22Rv1 (cell line): ENCODE data around the gene FAM83D.

Experiments
- ZFX ChIP-seq: fragments of 450-650 bp; IDR thresholded peaks from 2 replicates; pipeline ENCODE4 v1.6.1; 2017; ENCODE audit warnings: antibody characterized with exemption, borderline replicate concordance
- TF ChIP-seq, protein P1 (sequence below): fragments of 450-650 bp; IDR thresholded peaks from 2 replicates; pipeline ENCODE4 v1.5.1; 2017; ENCODE audit warnings: mild to moderate bottlenecking

DNA sequence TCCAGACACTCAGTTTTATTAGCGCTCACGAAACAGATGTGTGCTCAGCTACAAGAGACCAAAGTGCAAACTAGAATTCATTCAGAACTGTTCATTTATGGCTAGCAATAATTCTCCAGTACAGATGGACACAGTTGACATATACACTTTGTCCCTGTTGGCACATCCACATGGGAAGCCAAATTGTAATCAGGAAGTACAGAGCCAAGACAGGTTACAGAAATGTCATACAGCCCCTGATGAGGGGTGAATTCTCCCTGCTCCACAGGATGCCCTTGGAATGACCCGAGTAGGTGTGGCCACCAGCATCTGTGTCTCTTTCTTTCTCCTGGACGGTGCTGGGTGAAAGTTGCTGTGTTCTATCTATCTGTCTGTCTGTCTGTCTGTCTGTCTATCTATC, 43.5 kb downstream of the FAM83D start:
- TF ChIP-seq, protein P1, sequence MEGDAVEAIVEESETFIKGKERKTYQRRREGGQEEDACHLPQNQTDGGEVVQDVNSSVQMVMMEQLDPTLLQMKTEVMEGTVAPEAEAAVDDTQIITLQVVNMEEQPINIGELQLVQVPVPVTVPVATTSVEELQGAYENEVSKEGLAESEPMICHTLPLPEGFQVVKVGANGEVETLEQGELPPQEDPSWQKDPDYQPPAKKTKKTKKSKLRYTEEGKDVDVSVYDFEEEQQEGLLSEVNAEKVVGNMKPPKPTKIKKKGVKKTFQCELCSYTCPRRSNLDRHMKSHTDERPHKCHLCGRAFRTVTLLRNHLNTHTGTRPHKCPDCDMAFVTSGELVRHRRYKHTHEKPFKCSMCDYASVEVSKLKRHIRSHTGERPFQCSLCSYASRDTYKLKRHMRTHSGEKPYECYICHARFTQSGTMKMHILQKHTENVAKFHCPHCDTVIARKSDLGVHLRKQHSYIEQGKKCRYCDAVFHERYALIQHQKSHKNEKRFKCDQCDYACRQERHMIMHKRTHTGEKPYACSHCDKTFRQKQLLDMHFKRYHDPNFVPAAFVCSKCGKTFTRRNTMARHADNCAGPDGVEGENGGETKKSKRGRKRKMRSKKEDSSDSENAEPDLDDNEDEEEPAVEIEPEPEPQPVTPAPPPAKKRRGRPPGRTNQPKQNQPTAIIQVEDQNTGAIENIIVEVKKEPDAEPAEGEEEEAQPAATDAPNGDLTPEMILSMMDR, result no peak
- no peak for TF ChIP-seq ZFX
